GM18951 (cell line): ENCODE results near the gene ATPAF2.
A peak's percentile ranks its signal among the peaks of the same experiment; 100 is the strongest.

Source experiments
- POLR2A ChIP-seq: IDR thresholded peaks from 4 replicates; pipeline ENCODE4 v1.6.1; 2011; ENCODE audit warnings: mild to moderate bottlenecking; ENCODE audit not compliant: insufficient read length, insufficient read depth; ENCODE audit errors: extremely low read depth
- in situ Hi-C: fragments of 300-500 bp; cut with MboI; formaldehyde crosslinking; loops from one replicate; pipeline ENCODE4 v1.12.0; 2022; ENCODE audit warnings: low sequenced_read_pairs, mixed read lengths, inconsistent platforms; ENCODE audit not compliant: unreplicated experiment

The ATPAF2 gene

DNA sequence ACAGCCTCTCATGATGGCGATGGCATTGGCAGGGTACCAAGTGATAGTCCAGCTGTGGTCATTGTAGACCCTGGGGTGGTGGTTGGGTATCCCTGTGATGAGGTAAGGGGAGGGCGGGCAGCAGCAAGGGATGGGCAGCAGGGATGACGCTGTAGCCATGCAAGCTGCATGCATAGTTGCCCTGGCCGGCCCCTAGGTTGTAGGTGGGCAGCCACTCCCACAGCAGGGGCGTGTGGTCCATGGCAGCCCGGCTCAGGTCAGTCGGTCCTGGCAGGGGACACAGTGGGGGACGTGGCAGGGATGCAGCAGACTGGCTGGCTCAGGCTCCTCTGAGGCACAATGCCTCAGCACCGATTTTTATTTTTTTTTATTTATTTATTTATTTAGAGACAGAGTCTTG, 57.6 kb downstream of the ATPAF2 start:
- in situ Hi-C loops = no loop called here
- TF ChIP-seq POLR2A = no peak

DNA sequence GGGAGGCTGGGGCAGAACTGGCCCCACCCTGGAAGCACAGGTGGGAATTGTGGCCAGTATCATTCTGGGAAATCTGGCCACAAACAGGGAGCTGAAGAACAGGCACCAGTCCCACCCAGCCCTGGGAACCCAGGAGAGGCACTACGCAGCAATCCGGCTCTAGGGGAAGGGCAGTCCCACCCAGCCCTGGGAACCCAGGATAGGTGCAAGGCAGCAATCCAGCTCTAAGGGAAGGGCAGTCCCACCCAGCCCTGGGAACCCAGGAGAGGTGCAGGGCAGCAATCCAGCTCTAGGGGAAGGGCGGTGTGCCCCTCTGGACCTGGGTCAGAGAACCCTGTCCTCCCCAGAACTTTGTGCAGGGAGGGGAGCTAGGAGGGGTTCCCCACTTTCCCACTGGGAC, 59.2 kb downstream of the ATPAF2 start:
- in situ Hi-C loops = no loop called here

DNA sequence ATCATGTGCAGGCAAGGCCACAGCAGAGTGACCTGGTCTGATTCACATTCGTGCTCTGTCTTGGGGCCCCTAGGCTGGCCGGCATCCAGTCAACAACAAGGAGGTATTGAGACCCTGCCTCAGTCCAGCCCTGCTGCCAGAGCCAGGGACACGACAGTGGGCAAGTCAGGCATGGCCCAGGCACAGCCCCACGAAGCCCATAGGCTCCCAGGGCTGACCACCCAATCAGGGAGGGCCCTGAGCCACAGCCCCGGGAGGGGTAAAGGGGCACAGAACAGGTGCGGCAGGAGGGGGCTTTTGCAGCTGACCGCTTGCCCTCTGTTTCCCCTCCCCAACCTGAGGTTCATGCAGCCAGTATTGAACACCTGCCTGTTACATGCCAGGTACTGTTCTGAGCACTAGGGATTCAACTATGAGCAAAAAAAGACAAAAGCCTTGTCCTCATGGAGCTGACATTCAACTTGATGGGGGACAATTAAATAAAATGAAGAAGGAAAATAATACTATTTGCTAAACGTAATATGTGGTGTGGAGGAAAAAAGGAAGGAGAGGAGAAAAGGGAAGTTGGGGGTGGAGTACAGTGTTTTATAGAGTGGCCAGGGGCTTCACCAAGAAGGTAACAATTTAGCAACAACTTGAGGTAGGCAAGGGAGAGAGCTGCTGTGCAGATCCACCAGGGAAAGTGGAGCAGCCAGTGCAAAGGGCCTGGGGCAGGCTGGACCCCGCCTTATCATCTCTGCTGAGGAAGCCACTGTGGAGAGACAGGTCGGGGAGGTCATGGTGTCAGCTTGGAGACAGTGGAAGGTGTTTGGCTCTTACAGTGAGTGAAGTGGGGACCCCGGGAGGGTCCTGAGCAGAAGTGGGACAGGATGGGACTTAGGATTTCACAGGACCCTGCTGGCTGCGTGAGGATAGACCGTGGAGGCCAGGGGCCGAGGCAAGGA, 60.2 kb downstream of the ATPAF2 start:
- in situ Hi-C loops = no loop called here
- no peak for TF ChIP-seq POLR2A

More for the DNA sequence above, 59.2 kb downstream of the ATPAF2 start:
- TF ChIP-seq POLR2A = no peak

DNA sequence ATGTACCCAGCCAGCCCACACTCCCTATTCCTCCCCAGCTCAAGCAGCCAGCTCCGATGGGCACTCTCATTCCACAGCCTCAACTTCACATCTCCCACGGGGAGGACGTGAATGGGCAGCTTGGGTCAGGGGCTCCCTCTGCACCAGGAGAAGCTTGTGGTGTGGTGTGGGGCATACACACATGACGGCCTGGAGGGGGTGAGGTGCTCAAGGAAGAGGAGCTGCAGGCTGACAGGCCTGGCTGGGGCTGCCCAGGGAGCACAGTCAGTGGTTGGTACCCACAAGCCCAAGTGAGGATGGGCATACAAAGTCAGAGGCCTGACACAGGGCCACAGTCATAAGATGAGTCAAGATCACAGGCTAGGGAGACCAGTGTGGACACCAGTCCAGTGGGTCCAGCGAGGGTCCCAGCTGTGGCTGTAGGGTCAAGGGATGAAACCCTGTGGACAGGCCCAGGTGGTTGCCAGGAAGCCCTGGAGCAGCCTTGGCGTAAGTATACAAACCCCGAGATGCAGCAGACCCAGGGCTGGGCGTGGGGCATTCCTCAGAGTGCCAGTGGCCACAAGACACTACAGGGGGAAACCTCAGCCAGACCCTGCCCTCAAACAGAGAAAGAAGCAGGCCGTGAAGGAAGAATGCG, 61.9 kb downstream of the ATPAF2 start:
- TF ChIP-seq POLR2A = no peak

DNA sequence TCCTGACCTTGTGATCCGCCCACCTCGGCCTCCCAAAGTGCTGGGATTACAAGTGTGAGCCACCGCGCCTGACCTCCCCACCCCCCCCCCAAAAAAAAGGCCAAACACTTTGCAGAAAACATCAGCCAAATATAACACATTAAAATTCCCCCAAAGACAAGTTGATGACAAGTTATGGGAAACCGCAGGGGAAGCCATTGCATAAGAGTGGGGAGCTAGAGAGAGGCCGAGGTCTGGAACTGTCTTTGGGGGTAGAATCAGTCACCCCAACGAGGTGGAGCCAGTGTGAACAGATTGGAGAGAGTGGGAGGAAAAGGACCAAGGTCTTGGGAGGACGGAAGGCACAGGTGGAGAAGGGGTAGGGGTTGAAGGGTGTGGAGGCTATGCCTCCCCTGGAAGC, 63.5 kb downstream of the ATPAF2 start:
- in situ Hi-C loops = no loop called here
- no peak for TF ChIP-seq POLR2A

More for the DNA sequence above, 61.9 kb downstream of the ATPAF2 start:
- in situ Hi-C loops = no loop called here

DNA sequence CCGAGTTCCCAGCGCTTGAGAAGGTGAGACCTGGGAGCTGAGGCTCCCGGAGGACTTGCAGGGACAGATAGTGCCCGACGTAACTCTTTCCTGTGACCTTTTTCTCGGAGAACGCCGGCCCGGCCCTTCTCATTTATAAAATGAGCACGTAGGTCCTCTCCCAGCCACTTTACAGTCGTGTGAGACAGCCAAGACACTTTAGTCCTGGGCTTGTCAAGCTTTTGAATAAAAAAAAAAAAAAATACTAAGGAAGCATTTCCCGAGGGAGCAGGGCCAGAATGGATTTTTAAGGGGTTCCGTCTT, 66.1 kb downstream of the ATPAF2 start:
- no peak for TF ChIP-seq POLR2A
- in situ Hi-C loops = no loop called here

DNA sequence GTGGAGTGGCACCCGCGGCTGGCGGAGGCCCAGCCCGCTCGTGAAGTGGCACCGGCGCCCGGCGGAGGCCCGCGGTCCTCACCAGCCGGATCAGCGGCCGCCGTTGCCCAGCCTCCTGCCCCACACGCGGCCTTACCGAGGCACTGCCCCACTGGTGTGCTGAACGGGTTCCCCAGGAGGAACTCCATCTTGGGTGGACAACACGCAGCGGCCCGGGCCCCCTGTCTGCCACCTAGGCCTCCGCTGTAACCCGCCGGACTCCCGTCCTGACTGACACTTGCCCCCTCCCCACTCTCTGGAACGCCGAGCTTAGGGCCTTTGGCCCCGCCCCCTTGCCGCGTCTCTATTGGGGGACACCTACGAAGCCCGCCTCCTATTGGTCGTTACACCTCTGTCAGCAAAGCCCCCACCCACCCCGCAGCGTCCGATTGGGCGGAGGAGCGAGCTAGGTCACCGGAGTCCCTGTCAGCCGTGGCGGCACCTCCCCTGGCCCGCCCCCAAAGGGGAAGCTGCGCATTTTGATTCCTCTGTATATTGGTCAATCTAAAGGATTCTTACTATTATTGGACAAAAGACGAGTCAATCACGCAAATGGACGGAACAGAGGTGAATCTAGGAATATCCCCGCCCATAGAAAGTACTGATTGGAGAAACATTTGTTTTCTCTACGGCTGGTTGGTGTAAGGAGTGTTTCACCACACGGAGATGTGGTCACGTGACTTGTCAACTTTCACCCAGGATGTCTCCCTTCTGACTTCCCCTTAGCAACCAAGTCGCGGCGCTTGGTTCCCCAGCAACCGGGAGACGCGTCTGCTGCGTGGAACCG, 66.6 kb downstream of the ATPAF2 start, which contains the start of the genes DRC3 and TOM1L2:
TSS of gene DRC3 (plus strand) at position 737 of the 826 bp plus-strand sequence. CDS start 4,737 bp downstream, outside the sequence.
TSS of gene TOM1L2 (minus strand) at position 275 of the 826 bp plus-strand sequence. CDS start at position 188, 87 bp downstream.
- in situ Hi-C loops = no loop called here
- peak; percentile 68 for TF ChIP-seq POLR2A

DNA sequence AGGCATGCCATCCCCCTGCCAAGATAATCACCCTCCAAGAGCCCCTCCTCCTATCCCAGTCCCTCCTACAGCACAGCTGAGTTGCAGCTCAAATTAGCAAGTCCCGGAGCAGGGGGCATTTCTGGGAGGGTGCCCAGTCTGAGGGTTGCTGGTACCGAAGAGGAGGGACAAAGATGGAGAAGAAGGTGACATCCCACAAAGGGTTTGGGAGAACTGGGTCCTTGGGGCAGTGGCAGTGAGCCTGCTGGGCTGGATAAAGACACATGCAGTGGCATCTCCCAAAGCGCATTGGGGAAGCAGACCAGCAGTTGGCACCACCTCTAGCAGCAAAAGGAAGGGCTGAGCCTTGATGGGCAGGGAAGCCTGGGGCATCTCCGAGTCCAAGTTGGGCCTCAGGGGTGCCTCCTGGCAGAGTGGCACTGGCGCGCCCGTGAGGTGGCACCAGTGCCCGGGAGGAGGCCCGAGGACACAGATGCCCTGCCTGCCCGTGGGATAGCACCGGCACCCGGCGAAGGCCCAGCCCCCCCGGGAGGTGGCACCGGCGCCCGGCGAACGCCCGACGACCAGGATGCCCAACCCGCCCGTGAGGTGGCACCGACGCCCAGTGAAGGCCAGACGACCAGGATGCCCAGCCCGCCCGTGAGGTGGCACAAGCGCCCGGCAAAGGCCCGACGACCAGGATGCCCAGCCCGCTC, 67.4 kb downstream of the ATPAF2 start:
- TF ChIP-seq POLR2A = no peak
- in situ Hi-C loops = no loop called here

DNA sequence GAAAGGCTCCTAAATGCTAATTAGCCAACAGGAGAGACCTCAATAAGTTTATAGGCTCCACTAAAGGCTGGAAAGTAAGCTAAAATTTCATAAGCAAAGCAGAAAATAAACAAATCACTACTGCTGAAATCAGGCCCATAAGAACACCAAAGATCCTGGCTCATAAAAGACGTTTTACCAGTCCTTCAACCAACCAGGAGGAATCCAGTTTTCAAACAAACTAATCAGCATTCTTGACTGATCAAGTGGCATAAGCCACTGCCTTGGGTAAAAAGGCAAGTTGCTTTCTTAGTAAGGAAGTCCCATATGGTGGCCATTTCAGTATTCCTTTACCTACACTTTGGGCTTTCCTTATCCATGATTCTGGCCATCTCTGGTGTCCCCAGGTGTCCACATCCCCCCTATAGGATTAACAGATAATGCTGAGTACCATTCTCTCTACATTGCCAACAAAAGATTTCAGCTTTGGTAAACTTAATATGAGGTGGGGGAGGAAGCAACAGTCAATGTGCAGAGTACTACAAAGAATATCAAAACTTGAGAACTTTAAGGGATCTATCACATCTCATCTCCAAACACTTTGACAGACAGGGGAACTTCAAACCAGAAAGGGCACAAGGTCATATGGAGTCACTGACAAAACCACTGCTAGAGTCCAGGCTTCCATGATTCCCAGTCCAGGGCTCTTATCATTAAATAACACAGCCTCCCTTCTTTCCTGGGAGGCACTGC, 68.1 kb downstream of the ATPAF2 start:
- in situ Hi-C loops = no loop called here
- no peak for TF ChIP-seq POLR2A
